Measurements from ENCODE around the gene MAP3K5. TPM values are rescaled to one million over a fixed set of nuclear protein-coding genes. Genes with fewer than 3 reads are reported as not detected.

Gene MAP3K5
- total RNA-seq, 8 experiments from 2014 or later: 0.58 to 6.6 (median 1.2) TPM

GRCh38 chr6:136666041-136666440, 126.2 kb downstream of the MAP3K5 start:
- Histone ChIP-seq H3K4me1 (replicated peaks in 1 of 2) (no peaks in the 10 kb centered on the region), H3K4me3 (no peak overlapping the region), H3K27ac (no peak overlapping the region)
- WGBS, 10 experiments: 57 to 100% (median 100%) methylated on average over 1 of the region's 1 CpG; no CpG with 5 or more reads in 2 of the 10 experiments
- no peak for ATAC-seq (replicated peaks in 6 of 8)
- in situ Hi-C loops (cut with MboI; ENCODE audit: low pct_unique_long_range_greater_than_20kb in 2 of 9, low sequenced_read_pairs in 9 of 9, unreplicated experiment in 9 of 9): no loop called here

- 76 to 100% (median 86%) methylated on average over 2 to 3 of the region's 3 CpGs; no CpG with 5 or more reads in 1 of the 10 experiments for WGBS, 10 experiments
- Histone ChIP-seq H3K27ac (no peak overlapping the region), H3K4me1 (replicated peaks in 1 of 2) (no peaks in the 10 kb centered on the region), H3K4me3 (no peak overlapping the region)
- in situ Hi-C loops (cut with MboI; ENCODE audit: low pct_unique_long_range_greater_than_20kb in 2 of 9, low sequenced_read_pairs in 9 of 9, unreplicated experiment in 9 of 9): no loop called here
- ATAC-seq (replicated peaks in 6 of 8): no peak
Observed at GRCh38 chr6:136662347-136663237, 129.7 kb downstream of the MAP3K5 start.

- WGBS, 10 experiments: 78 to 100% (median 100%) methylated on average over 1 of the region's 1 CpG; no CpG with 5 or more reads in 1 of the 10 experiments
- in situ Hi-C loops (cut with MboI; ENCODE audit: low pct_unique_long_range_greater_than_20kb in 2 of 9, low sequenced_read_pairs in 9 of 9, unreplicated experiment in 9 of 9): no loop called here
- H3K4me3 ChIP-seq: no peak overlapping the region
- no peak overlapping the region for H3K27ac ChIP-seq
- H3K4me1 ChIP-seq (replicated peaks in 1 of 2): no peaks in the 10 kb centered on the region
- no peak for ATAC-seq (replicated peaks in 6 of 8)
Observed at GRCh38 chr6:136660727-136661126, 131.6 kb downstream of the MAP3K5 start.

GRCh38 chr6:136659991-136660499, 132.2 kb downstream of the MAP3K5 start:
- H3K4me3 ChIP-seq: no peak overlapping the region
- no peaks in the 10 kb centered on the region for H3K4me1 ChIP-seq (replicated peaks in 1 of 2)
- no peak overlapping the region for H3K27ac ChIP-seq
- in situ Hi-C loops (cut with MboI; ENCODE audit: low pct_unique_long_range_greater_than_20kb in 2 of 9, low sequenced_read_pairs in 9 of 9, unreplicated experiment in 9 of 9): no loop called here
- no peak for ATAC-seq (replicated peaks in 6 of 8)
- 86 to 100% (median 95%) methylated on average over 1 to 6 of the region's 6 CpGs for WGBS, 10 experiments

GRCh38 chr6:136658711-136659110, 133.6 kb downstream of the MAP3K5 start:
- no peak overlapping the region for H3K27ac ChIP-seq
- 47 to 100% (median 93%) methylated on average over 1 to 2 of the region's 2 CpGs; no CpG with 5 or more reads in 2 of the 10 experiments for WGBS, 10 experiments
- no peak overlapping the region for H3K4me3 ChIP-seq
- in situ Hi-C loops (cut with MboI; ENCODE audit: low pct_unique_long_range_greater_than_20kb in 2 of 9, low sequenced_read_pairs in 9 of 9, unreplicated experiment in 9 of 9): no loop called here
- no peaks in the 10 kb centered on the region for H3K4me1 ChIP-seq (replicated peaks in 1 of 2)
- ATAC-seq (replicated peaks in 6 of 8): no peak

- Histone ChIP-seq H3K4me3 (no peak overlapping the region), H3K27ac (no peak overlapping the region), H3K4me1 (replicated peaks in 1 of 2) (no peaks in the 10 kb centered on the region)
- ATAC-seq (replicated peaks in 6 of 8): peak; percentile 36 to 77 (median 54)
- in situ Hi-C loops (cut with MboI; ENCODE audit: low pct_unique_long_range_greater_than_20kb in 2 of 9, low sequenced_read_pairs in 9 of 9, unreplicated experiment in 9 of 9): no loop called here
- WGBS, 10 experiments: 25 to 83% (median 52%) methylated on average over 1 to 3 of the region's 4 CpGs; no CpG with 5 or more reads in 3 of the 10 experiments
Observed at GRCh38 chr6:136657666-136658065, 134.6 kb downstream of the MAP3K5 start.

GRCh38 chr6:136656121-136656520, 136.2 kb downstream of the MAP3K5 start:
- 40 to 100% (median 83%) methylated on average over 1 of the region's 1 CpG; no CpG with 5 or more reads in 2 of the 10 experiments for WGBS, 10 experiments
- no peak overlapping the region for H3K27ac ChIP-seq
- no peak overlapping the region for H3K4me3 ChIP-seq
- ATAC-seq (replicated peaks in 6 of 8): no peak
- H3K4me1 ChIP-seq (replicated peaks in 1 of 2): no peaks in the 10 kb centered on the region
- in situ Hi-C loops (cut with MboI; ENCODE audit: low pct_unique_long_range_greater_than_20kb in 2 of 9, low sequenced_read_pairs in 9 of 9, unreplicated experiment in 9 of 9): no loop called here

- H3K4me3 ChIP-seq: no peak overlapping the region
- no peak overlapping the region for H3K27ac ChIP-seq
- no peaks in the 10 kb centered on the region for H3K4me1 ChIP-seq (replicated peaks in 1 of 2)
- peak in 5 of 8 experiments; percentile 32 to 76 (median 60) for ATAC-seq (replicated peaks in 6 of 8)
- WGBS, 10 experiments: 41 to 90% (median 76%) methylated on average over 1 to 6 of the region's 6 CpGs
- in situ Hi-C loops (cut with MboI; ENCODE audit: low pct_unique_long_range_greater_than_20kb in 2 of 9, low sequenced_read_pairs in 9 of 9, unreplicated experiment in 9 of 9): no loop called here
Observed at GRCh38 chr6:136655239-136656014, 136.8 kb downstream of the MAP3K5 start.

- Histone ChIP-seq H3K27ac (no peak overlapping the region), H3K4me3 (no peak overlapping the region), H3K4me1 (replicated peaks in 1 of 2) (no peaks in the 10 kb centered on the region)
- ATAC-seq (replicated peaks in 6 of 8): no peak
- 92 to 100% (median 100%) methylated on average over 1 to 2 of the region's 2 CpGs; no CpG with 5 or more reads in 1 of the 10 experiments for WGBS, 10 experiments
- in situ Hi-C loops (cut with MboI; ENCODE audit: low pct_unique_long_range_greater_than_20kb in 2 of 9, low sequenced_read_pairs in 9 of 9, unreplicated experiment in 9 of 9): no loop called here
Observed at GRCh38 chr6:136654086-136654485, 138.2 kb downstream of the MAP3K5 start.

- Histone ChIP-seq H3K27ac (no peak overlapping the region), H3K4me3 (no peak overlapping the region), H3K4me1 (replicated peaks in 1 of 2) (no peaks in the 10 kb centered on the region)
- in situ Hi-C loops (cut with MboI; ENCODE audit: low pct_unique_long_range_greater_than_20kb in 2 of 9, low sequenced_read_pairs in 9 of 9, unreplicated experiment in 9 of 9): no loop called here
- ATAC-seq (replicated peaks in 6 of 8): no peak
Observed at GRCh38 chr6:136652656-136653055, 139.6 kb downstream of the MAP3K5 start.

GRCh38 chr6:136651982-136652381, 140.3 kb downstream of the MAP3K5 start:
- Histone ChIP-seq H3K4me1 (replicated peaks in 1 of 2) (no peaks in the 10 kb centered on the region), H3K4me3 (no peak overlapping the region), H3K27ac (no peak overlapping the region)
- in situ Hi-C loops (cut with MboI; ENCODE audit: low pct_unique_long_range_greater_than_20kb in 2 of 9, low sequenced_read_pairs in 9 of 9, unreplicated experiment in 9 of 9): no loop called here
- 17 to 100% (median 60%) methylated on average over 1 to 2 of the region's 2 CpGs for WGBS, 10 experiments
- ATAC-seq (replicated peaks in 6 of 8): no peak

GRCh38 chr6:136647363-136647852, 144.9 kb downstream of the MAP3K5 start:
- ATAC-seq (replicated peaks in 6 of 8): no peak
- 50 to 100% (median 86%) methylated on average over 2 to 9 of the region's 9 CpGs for WGBS, 10 experiments
- in situ Hi-C loops (cut with MboI; ENCODE audit: low pct_unique_long_range_greater_than_20kb in 2 of 9, low sequenced_read_pairs in 9 of 9, unreplicated experiment in 9 of 9): loop anchor here in 3 of 9 experiments (10.0 kb wide), 1 partner anchor 147 kb away; the partner anchor contains the start of gene MAP3K5 (in 3 of the 3)
- Histone ChIP-seq H3K4me3 (no peak overlapping the region), H3K27ac (no peak overlapping the region), H3K4me1 (replicated peaks in 1 of 2) (no peaks in the 10 kb centered on the region)

- no peak overlapping the region for H3K27ac ChIP-seq
- no peak overlapping the region for H3K4me3 ChIP-seq
- in situ Hi-C loops (cut with MboI; ENCODE audit: low pct_unique_long_range_greater_than_20kb in 2 of 9, low sequenced_read_pairs in 9 of 9, unreplicated experiment in 9 of 9): loop anchor here in 3 of 9 experiments (10.0 kb wide), 1 partner anchor 148 kb away; the partner anchor contains the start of gene MAP3K5 (in 3 of the 3)
- no peak for ATAC-seq (replicated peaks in 6 of 8)
- WGBS, 10 experiments: 10 to 96% (median 70%) methylated on average over 1 to 3 of the region's 3 CpGs
- H3K4me1 ChIP-seq (replicated peaks in 1 of 2): no peaks in the 10 kb centered on the region
Observed at GRCh38 chr6:136646377-136646776, 145.9 kb downstream of the MAP3K5 start.
